Activated naive CD8-positive, alpha-beta T cell treated with anti-CD3 and anti-CD28 coated beads, Interleukin-2, amount 10 ng/mL, durations not matched to agents 7 days and 5 days (primary cell): ENCODE data around the gene GRM5. TPM values are rescaled to one million over a fixed set of nuclear protein-coding genes. Genes with fewer than 3 reads are reported as not detected.
"Not testable (repeated sequence)": the region's sequence is repeated elsewhere in the genome, so short reads cannot be mapped to it uniquely, and the experiment has no call there.

Source experiments
- ATAC-seq: fragments of 150-1000 bp; cut with Tn5 transposase; one replicate; pipeline ENCODE4 v1.10.0; 2021; ENCODE audit warnings: low read depth, moderate library complexity
- POLR2A ChIA-PET: fragments of 350-600 bp; sonication (Branson Sonifier 250); formaldehyde crosslinking; loops from one replicate; lab custom pipeline; 2021; ENCODE audit warnings: antibody characterized with exemption; lab: Charles Lee
- DNase-seq: peaks from one replicate; pipeline ENCODE4 v3.0.0; 2021
- H3K27ac Mint-ChIP-seq: one replicate; pipeline ENCODE4 v1.8.0; 2022; ENCODE audit warnings: mild to moderate bottlenecking, mixed read lengths
- H3K27me3 Mint-ChIP-seq: one replicate; pipeline ENCODE4 v1.8.0; 2022; ENCODE audit warnings: mild to moderate bottlenecking, moderate library complexity, mixed read lengths
- H3K36me3 Mint-ChIP-seq: one replicate; pipeline ENCODE4 v1.8.0; 2021; ENCODE audit warnings: mild to moderate bottlenecking, mixed read lengths
- H3K4me1 Mint-ChIP-seq: one replicate; pipeline ENCODE4 v1.8.0; 2021; ENCODE audit warnings: mixed read lengths
- H3K4me3 Mint-ChIP-seq: one replicate; pipeline ENCODE4 v1.8.0; 2022; ENCODE audit warnings: mild to moderate bottlenecking, moderate library complexity, mixed read lengths
- H3K9me3 Mint-ChIP-seq: one replicate; pipeline ENCODE4 v1.8.0; 2021; ENCODE audit warnings: mixed read lengths
- total RNA-seq, 2 experiments: library from RNA; stranded (reverse); gene quantifications; one replicate each; pipeline ENCODE4 v1.2.3, GENCODE V29; 2021

GRM5 gene
- total RNA-seq, 2 experiments from 2014 or later, result not detected

DNA sequence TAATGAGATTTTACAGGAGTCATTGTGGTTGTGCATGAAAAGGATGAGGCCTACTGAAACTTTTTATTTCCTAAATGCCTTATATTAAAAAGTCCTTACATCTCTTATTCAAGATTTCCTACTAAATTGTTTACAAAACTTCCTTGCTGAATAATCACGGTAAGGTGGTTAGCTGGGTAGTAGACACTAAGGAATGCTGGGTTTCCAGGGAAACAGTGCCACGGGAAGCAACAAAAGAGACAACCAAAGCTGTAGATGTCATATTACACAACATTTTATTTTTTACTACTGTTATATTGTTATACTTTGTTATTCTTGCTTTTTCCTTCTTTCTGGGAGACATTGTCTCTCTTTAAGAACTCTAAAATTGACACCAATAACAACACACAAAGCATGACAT, 36.1 kb downstream of the GRM5 start:
- H3K4me1 Mint-ChIP-seq, DNase-seq, POLR2A ChIA-PET, H3K27ac Mint-ChIP-seq, H3K4me3 Mint-ChIP-seq, ATAC-seq, H3K27me3 Mint-ChIP-seq, H3K36me3 Mint-ChIP-seq, H3K9me3 Mint-ChIP-seq: not testable (repeated sequence)

DNA sequence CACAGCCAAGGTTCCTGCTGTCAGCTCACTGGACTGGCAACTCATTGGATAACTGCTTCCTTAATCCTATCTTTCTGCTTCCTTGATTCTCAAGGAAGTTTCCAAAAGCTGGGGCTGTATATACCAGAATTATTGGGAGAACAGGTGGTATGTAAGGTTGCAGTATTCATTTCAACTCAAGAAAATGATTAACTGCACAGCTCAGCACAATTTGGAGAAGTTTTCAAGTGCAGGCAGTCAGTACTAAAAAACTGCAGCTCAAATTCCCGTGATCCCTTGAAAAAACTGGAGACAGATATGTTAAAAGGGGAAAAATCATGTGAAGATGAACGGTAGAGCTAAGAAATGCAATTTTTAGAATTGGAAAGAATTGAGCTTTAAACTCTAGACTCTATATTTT, 44.4 kb downstream of the GRM5 start:
- DNase-seq (no peak), ATAC-seq (no peak)
- Mint-ChIP-seq H3K9me3 (no peaks in the 10 kb centered on the region), H3K4me3 (no peak overlapping the region), H3K27ac (no peak overlapping the region), H3K27me3 (no peaks in the 10 kb centered on the region), H3K4me1 (no peaks in the 10 kb centered on the region), H3K36me3 (no peaks in the 10 kb centered on the region)
- POLR2A ChIA-PET, result no interaction called here

DNA sequence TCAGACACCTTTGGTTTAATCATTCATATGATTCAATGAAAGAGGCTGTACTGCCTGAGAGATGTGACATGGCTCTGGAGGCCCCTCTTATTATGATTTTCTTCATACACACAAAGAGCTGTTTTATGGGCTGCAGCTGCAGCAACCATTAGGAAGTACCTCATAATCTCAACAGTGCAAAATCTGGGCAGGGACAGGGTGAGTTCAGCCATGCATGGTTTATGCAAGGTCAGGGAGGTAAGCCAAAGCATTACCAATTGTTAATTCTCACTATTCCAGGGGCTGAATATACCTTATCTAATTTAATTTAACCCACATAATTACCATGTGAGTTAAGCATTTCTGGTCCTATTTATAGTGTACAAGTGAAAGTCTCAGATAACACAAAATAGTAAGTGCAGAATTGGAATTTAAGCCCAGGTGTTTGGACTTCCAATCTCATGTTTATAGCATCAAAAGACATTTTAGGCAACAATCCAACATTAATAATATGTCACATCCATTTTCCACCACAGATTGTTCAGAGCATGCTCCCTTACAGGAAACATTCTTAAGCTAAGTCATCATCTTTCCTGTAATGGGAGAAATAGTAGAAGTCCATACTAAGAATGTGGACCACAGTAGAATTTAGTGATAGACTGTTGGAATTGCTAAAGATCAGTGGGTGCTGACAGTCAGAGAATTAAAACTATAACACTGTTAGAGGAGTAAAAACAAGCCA, 45.8 kb downstream of the GRM5 start:
- H3K27ac Mint-ChIP-seq, H3K9me3 Mint-ChIP-seq, DNase-seq, POLR2A ChIA-PET, H3K36me3 Mint-ChIP-seq, H3K4me3 Mint-ChIP-seq, H3K27me3 Mint-ChIP-seq, ATAC-seq, H3K4me1 Mint-ChIP-seq: not testable (repeated sequence)

DNA sequence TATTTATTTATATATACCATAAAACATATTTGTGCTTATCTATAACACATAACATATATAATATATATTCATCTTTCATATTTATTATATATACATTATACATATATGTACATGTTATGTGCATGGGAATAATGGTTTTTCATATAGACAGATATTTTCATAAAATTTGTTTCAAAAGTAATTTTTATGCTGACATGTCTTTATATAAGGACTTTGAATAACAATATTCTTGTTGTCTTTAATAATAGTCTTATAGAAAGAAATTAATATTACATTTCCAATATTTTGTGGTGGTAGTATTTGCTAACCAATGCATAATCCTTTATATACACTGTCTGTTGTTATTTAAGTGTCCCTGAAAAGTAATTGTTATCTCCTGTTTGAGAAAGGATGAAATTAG, 49.6 kb downstream of the GRM5 start:
- DNase-seq (no peak), ATAC-seq (no peak)
- Mint-ChIP-seq H3K27ac (no peak overlapping the region), H3K9me3 (no peaks in the 10 kb centered on the region), H3K27me3 (no peaks in the 10 kb centered on the region), H3K4me3 (no peak overlapping the region), H3K4me1 (no peaks in the 10 kb centered on the region), H3K36me3 (no peaks in the 10 kb centered on the region)
- POLR2A ChIA-PET, result no interaction called here

DNA sequence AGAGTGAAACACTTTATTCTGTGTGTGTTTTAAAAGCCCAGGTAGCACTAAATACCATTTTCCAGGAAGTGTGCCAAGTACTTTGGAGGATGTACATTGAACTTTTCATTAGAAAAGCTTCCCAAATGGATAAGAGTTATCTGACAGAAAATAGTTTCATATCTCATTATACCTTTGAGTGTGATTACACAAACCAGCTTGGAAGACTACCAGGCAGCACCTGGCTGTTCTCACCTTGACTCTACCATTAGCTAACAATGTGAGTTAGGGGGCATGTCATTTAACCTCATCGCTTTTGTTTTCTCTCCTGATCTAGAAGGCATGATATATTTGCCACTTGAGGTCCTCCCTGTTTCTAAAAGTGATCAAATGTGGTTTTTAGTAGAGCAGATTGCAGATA, 50.2 kb downstream of the GRM5 start:
- no peak overlapping the region for H3K4me3 Mint-ChIP-seq
- no peaks in the 10 kb centered on the region for H3K9me3 Mint-ChIP-seq
- no peaks in the 10 kb centered on the region for H3K36me3 Mint-ChIP-seq
- no peaks in the 10 kb centered on the region for H3K4me1 Mint-ChIP-seq
- POLR2A ChIA-PET, result no interaction called here
- H3K27ac Mint-ChIP-seq, result no peak overlapping the region
- no peak for ATAC-seq
- DNase-seq, result no peak
- H3K27me3 Mint-ChIP-seq, result no peaks in the 10 kb centered on the region

DNA sequence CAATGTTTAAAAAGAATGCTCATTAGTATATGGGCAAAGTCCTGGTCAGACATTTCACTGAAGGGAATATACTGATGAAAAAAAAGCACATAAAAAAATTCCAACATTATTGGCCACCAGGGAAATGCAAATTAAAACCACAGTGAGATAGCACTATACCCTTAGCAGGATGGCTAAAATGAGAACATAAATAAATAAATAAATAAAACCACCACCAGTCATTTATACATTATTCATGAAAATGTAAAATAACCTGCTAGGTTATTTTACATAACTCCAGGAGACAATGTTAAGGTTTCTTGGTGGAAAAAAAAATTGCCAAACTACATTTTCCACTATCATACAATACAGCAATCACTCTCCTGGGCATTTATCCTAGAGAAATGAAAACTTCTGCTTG, 64.9 kb downstream of the GRM5 start:
- ATAC-seq, POLR2A ChIA-PET, H3K4me3 Mint-ChIP-seq, H3K36me3 Mint-ChIP-seq, H3K9me3 Mint-ChIP-seq, H3K4me1 Mint-ChIP-seq, H3K27me3 Mint-ChIP-seq, H3K27ac Mint-ChIP-seq, DNase-seq: not testable (repeated sequence)

DNA sequence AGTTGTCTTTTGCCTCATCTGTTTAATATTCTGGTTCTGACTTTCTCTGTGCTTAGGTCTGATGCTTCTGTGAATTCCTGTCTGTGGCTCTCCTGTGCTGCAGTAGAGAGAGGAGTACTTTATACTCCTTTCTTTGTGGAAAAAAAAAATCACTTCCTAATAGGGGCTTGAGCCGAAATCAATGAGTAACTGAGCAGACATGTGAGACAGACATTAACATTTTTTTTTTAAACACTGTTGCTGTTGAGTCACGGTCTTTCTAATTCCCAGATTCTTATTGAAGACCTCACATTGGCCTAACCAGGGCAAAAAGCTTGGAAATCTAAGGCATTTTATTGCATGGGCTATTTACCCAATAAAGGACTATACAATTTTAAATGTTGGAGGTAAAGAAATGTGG, 86.1 kb downstream of the GRM5 start:
- POLR2A ChIA-PET, result no interaction called here
- Mint-ChIP-seq H3K4me3 (no peak overlapping the region), H3K27ac (no peak overlapping the region), H3K9me3 (peaks cover 1% of the 10 kb centered on the region), H3K36me3 (no peaks in the 10 kb centered on the region), H3K4me1 (no peaks in the 10 kb centered on the region), H3K27me3 (no peaks in the 10 kb centered on the region)
- DNase-seq (no peak), ATAC-seq (no peak)

DNA sequence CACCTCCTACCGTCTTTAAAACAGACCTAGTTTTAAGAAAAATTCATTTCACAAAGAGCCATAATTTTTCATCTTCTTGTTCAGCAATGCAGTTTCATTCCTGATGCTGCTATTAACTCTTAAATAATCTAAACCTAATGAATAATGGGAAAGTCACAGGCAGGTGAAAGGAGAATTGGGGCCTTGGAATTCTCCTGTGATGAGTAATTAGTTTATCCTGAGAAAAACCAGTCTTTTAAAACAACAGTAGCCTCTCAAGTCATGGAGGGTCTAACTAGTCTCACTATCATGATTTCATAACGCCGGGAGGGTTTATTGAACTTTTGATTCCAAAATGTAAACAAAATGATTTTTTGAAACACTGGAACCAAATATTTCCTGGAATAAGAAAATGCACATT, 86.8 kb downstream of the GRM5 start:
- H3K36me3 Mint-ChIP-seq, ATAC-seq, DNase-seq, H3K4me1 Mint-ChIP-seq, H3K27ac Mint-ChIP-seq, H3K4me3 Mint-ChIP-seq, POLR2A ChIA-PET, H3K27me3 Mint-ChIP-seq, H3K9me3 Mint-ChIP-seq: not testable (repeated sequence)

DNA sequence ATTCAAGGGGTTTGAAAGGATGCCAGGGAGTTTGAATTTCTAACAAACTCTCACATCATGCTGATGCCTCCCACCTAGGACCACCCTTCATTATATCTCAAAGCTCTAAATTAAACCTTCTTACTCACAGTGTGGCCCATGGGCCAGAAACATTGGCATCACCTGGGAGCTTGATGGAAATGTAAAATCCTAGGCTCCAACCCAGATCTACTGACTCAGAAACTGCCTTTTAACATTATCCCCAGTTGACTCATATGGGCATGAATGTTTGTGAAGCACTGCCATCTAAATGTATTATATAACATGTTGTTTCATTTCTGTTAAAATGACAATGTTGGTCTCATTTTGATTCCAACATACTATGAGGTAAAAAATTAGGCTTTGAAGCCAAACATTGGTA, 90.3 kb downstream of the GRM5 start:
- H3K27ac Mint-ChIP-seq, DNase-seq, H3K9me3 Mint-ChIP-seq, H3K27me3 Mint-ChIP-seq, H3K4me1 Mint-ChIP-seq, ATAC-seq, H3K4me3 Mint-ChIP-seq, POLR2A ChIA-PET, H3K36me3 Mint-ChIP-seq: not testable (repeated sequence)

DNA sequence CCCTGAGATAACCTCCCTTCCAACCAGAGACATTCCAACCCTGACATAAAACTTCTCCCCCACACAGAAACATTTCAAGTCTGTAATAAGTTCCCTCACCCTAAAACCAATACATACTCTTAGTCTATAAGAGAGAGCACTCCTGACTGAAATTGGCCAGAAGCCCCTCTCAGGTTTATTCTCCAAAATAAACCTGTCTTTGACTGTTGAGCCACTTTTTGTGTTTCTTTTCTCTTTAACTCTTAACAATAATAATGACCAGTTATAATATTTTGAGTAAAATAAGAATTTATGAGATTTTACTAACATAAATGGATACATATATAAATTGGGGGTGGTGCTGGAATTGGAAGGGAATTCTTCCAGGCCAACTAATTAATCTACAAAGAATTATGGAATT, 93.6 kb downstream of the GRM5 start:
- POLR2A ChIA-PET, result no interaction called here
- ATAC-seq (no peak), DNase-seq (no peak)
- Mint-ChIP-seq H3K9me3 (no peaks in the 10 kb centered on the region), H3K36me3 (no peaks in the 10 kb centered on the region), H3K4me3 (no peak overlapping the region), H3K4me1 (no peaks in the 10 kb centered on the region), H3K27me3 (no peaks in the 10 kb centered on the region), H3K27ac (no peak overlapping the region)

DNA sequence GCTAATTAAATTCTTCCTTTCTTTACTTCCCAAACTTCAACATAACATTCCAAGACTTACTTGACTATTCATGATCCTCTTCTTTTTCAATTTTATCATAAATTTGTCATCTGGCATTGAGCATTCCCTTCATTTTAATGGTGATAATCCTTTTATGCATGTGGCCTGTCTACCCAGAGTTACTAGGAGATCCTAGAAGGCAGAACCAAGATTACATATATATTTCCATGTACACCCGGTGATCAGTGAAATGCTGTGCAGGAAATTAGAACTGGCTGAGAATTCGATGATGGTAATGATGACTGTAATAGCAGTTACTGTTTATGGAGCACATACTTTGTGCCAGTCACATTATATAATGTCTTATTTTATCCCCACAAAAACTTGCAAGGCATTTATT, 104.2 kb downstream of the GRM5 start:
- ATAC-seq, H3K4me1 Mint-ChIP-seq: not testable (repeated sequence)

DNA sequence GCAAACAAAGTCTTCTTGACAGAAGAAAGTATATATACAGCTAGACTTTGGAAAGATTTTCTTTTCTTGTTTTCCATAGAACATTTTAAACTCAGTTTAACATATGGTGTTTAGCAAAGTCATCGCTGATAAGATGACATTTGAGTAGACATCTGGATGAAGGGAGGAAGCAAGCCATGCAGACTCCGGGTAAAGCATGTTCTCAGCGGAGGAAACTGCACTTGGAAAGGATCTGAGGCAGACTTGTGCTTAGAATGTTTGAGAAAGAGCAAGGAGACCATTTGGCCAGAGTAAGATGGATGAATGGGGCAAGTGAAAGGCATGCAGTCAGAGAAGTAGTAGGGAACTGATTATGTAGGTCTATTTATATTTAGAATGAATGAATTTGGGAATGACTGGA, 105.9 kb downstream of the GRM5 start:
- H3K4me1 Mint-ChIP-seq, H3K27ac Mint-ChIP-seq: not testable (repeated sequence)

More for the DNA sequence above, 104.2 kb downstream of the GRM5 start:
- H3K27me3 Mint-ChIP-seq, POLR2A ChIA-PET, DNase-seq, H3K9me3 Mint-ChIP-seq, H3K36me3 Mint-ChIP-seq, H3K4me3 Mint-ChIP-seq, H3K27ac Mint-ChIP-seq: not testable (repeated sequence)

DNA sequence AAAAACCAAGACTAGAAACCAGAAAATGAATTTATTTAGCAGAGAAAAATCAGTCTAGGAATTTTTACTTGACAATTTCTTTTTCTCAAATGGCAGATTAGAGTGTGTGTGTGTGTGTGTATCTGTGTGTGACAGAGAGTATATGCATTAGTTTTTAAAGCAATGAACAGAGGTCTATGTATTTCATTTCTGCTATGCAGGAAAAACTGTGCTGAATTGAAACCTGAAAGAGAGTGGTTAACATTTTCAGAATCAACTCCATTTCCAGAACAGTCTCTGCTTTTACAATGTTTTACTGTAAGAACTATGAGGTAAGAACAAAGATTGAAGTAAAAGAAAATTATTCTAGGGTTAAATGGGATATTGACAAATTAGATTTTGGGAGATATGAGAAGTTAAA, 114.8 kb downstream of the GRM5 start:
- no peak for DNase-seq

More for the DNA sequence above, 105.9 kb downstream of the GRM5 start:
- ATAC-seq, H3K9me3 Mint-ChIP-seq, H3K27me3 Mint-ChIP-seq, POLR2A ChIA-PET, H3K36me3 Mint-ChIP-seq, DNase-seq, H3K4me3 Mint-ChIP-seq: not testable (repeated sequence)

DNA sequence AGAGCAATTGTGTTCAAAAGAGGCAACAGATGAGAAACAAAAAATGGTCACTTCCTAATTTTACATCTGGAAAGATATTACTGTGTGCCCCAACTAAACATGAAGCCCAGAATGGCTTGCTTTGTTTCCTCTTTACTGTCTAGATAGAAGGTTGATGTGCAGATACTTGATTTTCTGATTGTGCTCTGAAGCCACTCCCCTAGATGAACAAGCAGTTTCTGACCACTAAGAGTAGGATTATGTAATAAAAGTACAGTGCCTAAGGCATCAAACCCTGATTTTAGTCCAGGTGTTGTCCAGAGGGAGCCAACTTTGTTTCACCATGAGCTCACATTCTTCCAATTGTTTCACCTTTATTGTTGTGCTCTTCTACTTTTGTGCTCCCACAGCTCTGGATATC, 116.9 kb downstream of the GRM5 start:
- H3K4me1 Mint-ChIP-seq, H3K9me3 Mint-ChIP-seq, ATAC-seq: not testable (repeated sequence)

More for the DNA sequence above, 114.8 kb downstream of the GRM5 start:
- no peak overlapping the region for H3K4me3 Mint-ChIP-seq
- no peaks in the 10 kb centered on the region for H3K36me3 Mint-ChIP-seq
- ATAC-seq, result no peak
- no peaks in the 10 kb centered on the region for H3K4me1 Mint-ChIP-seq
- no peak overlapping the region for H3K27ac Mint-ChIP-seq
- POLR2A ChIA-PET, result no interaction called here
- H3K9me3 Mint-ChIP-seq, result no peaks in the 10 kb centered on the region
- no peaks in the 10 kb centered on the region for H3K27me3 Mint-ChIP-seq

More for the DNA sequence above, 116.9 kb downstream of the GRM5 start:
- DNase-seq, H3K36me3 Mint-ChIP-seq, H3K27ac Mint-ChIP-seq, H3K27me3 Mint-ChIP-seq, H3K4me3 Mint-ChIP-seq, POLR2A ChIA-PET: not testable (repeated sequence)
